Natural killer cell (primary cell): ENCODE measurements around the gene SOX4. TPM values are rescaled to one million over a fixed set of nuclear protein-coding genes. Genes with fewer than 3 reads are reported as not detected.
A peak's percentile ranks its signal among the peaks of the same experiment; 100 is the strongest.
"Not testable (repeated sequence)": the region's sequence is repeated elsewhere in the genome, so short reads cannot be mapped to it uniquely, and the experiment has no call there.

ENCODE experiments used
- ATAC-seq, 3 donors: fragments of 150-1000 bp in 2 of 3; fragments of 200-7000 bp in 1 of 3; cut with Tn5 transposase; 1 replicate in 1 of 3; 2 replicates in 2 of 3; pipeline ENCODE4 v1.10.0; 2021; ENCODE audit warnings: mild to moderate bottlenecking in 2 of 3, moderate library complexity in 2 of 3
- DNase-seq, 2 donors: peaks; one replicate each; pipeline versions ENCODE4 v3.0.0 to v3.0.0-alpha.2; 2013 to 2021; ENCODE audit warnings: mixed read lengths in 1 of 2
- H3K27ac ChIP-seq: one replicate; pipeline ENCODE4 v1.5.1; 2013; ENCODE audit warnings: mild to moderate bottlenecking, low read length
- H3K27me3 ChIP-seq: one replicate; pipeline ENCODE4 v1.6.1; 2013; ENCODE audit warnings: low read length; ENCODE audit not compliant: control insufficient read depth, insufficient read depth
- H3K36me3 ChIP-seq: one replicate; pipeline ENCODE4 v1.6.1; 2013; ENCODE audit warnings: low read length; ENCODE audit not compliant: control insufficient read depth, insufficient read depth
- H3K4me1 ChIP-seq: one replicate; pipeline ENCODE4 v1.6.1; 2013; ENCODE audit warnings: low read length; ENCODE audit not compliant: control insufficient read depth, insufficient read depth
- H3K4me3 ChIP-seq: one replicate; pipeline ENCODE4 v1.5.1; 2013; ENCODE audit warnings: low read length
- H3K9me3 ChIP-seq: one replicate; pipeline ENCODE4 v1.6.1; 2013; ENCODE audit warnings: low read length; ENCODE audit not compliant: control insufficient read depth, insufficient read depth
- H3K27ac Mint-ChIP-seq, 2 donors: one replicate each; pipeline ENCODE4 v1.8.0; 2022; ENCODE audit warnings: mild to moderate bottlenecking in 2 of 2, mixed read lengths in 2 of 2, moderate library complexity in 1 of 2
- H3K27me3 Mint-ChIP-seq, 2 donors: one replicate each; pipeline ENCODE4 v1.8.0; 2022; ENCODE audit warnings: low read depth in 2 of 2, mixed read lengths in 2 of 2
- H3K36me3 Mint-ChIP-seq: one replicate; pipeline ENCODE4 v1.8.0; 2022; ENCODE audit warnings: mixed read lengths
- H3K4me1 Mint-ChIP-seq, 2 donors: one replicate each; pipeline ENCODE4 v1.8.0; 2022; ENCODE audit warnings: mixed read lengths in 2 of 2
- H3K4me3 Mint-ChIP-seq: one replicate; pipeline ENCODE4 v1.8.0; 2022; ENCODE audit warnings: mild to moderate bottlenecking, moderate library complexity, mixed read lengths
- H3K9me3 Mint-ChIP-seq, 2 donors: one replicate each; pipeline ENCODE4 v1.8.0; 2022; ENCODE audit warnings: mixed read lengths in 2 of 2
- WGBS: methylation state at CpG from one replicate; pipeline ENCODE4 v1.1.7; 2013; ENCODE audit warnings: missing lambda C conversion rate; ENCODE audit not compliant: insufficient coverage; 5-methylcytosine and 5-hydroxymethylcytosine counted together
- intact Hi-C: fragments of 100-400 bp; cut with micrococcal nuclease; formaldehyde crosslinking; loops from one replicate; pipeline ENCODE4 v1.14.2; 2022
- total RNA-seq, 4 donors: library from RNA; stranded (reverse); fragments of 120-200 nt in 1 of 4; gene quantifications; one replicate each; pipeline versions ENCODE4 v1.2.3 to v1.2.4, GENCODE V29; 2013 to 2022
- TF ChIP-seq, protein P1 (sequence below): fragments of 200-600 bp; IDR thresholded peaks from one replicate; pipeline ENCODE4 v1.8.0; 2022; ENCODE audit warnings: antibody characterized with exemption

The SOX4 gene
- 1 to 10 TPM; 4.4 to 7.6 (median 6.4) TPM for total RNA-seq
- total RNA-seq (2013): 6.5 TPM

DNA sequence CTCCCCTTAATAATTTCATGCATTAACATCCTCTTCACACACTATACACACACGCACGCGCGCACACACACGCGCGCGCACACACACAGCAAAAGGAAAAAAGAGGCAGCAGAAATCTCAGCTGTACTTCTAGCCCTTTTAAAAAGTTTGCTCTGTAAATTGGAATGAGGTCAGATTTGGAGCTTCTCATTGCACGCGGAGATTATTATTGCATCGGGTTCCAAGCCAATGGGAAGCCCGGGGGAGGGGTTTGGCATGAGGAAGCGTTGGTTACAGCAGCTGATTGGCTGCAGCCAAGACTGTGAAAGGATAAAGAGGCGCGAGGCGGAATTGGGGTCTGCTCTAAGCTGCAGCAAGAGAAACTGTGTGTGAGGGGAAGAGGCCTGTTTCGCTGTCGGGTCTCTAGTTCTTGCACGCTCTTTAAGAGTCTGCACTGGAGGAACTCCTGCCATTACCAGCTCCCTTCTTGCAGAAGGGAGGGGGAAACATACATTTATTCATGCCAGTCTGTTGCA is at the start of gene SOX4:
TSS of gene SOX4 (plus strand) at position 340 of the 515 bp plus-strand sequence. CDS start 784 bp downstream, outside the sequence.
- Histone ChIP-seq H3K27ac (peak within 1 kb of the TSS; percentile 12), H3K4me1 (peaks cover 30% of the 10 kb centered on the region), H3K27me3 (peaks cover 6% of the 10 kb centered on the region), H3K9me3 (no peaks in the 10 kb centered on the region), H3K36me3 (no peaks in the 10 kb centered on the region), H3K4me3 (peak within 1 kb of the TSS; percentile 47)
- intact Hi-C loops: loop anchor here (5.0 to 10.0 kb wide), 3 partner anchors 331 to 1299 kb away; partner anchors contain the start of gene E2F3
- ATAC-seq (peak; percentile 67 to 78 (median 74)), DNase-seq (peak; percentile 62 to 84)
- TF ChIP-seq, protein P1, sequence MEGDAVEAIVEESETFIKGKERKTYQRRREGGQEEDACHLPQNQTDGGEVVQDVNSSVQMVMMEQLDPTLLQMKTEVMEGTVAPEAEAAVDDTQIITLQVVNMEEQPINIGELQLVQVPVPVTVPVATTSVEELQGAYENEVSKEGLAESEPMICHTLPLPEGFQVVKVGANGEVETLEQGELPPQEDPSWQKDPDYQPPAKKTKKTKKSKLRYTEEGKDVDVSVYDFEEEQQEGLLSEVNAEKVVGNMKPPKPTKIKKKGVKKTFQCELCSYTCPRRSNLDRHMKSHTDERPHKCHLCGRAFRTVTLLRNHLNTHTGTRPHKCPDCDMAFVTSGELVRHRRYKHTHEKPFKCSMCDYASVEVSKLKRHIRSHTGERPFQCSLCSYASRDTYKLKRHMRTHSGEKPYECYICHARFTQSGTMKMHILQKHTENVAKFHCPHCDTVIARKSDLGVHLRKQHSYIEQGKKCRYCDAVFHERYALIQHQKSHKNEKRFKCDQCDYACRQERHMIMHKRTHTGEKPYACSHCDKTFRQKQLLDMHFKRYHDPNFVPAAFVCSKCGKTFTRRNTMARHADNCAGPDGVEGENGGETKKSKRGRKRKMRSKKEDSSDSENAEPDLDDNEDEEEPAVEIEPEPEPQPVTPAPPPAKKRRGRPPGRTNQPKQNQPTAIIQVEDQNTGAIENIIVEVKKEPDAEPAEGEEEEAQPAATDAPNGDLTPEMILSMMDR: no peak
- H3K9me3 Mint-ChIP-seq: no peaks in the 10 kb centered on the region
- H3K27me3 Mint-ChIP-seq: peaks cover 2 to 8% of the 10 kb centered on the region in 2 donors
- no peak within 1 kb of the TSS for H3K27ac Mint-ChIP-seq
- H3K4me1 Mint-ChIP-seq: peaks cover 24 to 28% of the 10 kb centered on the region in 2 donors
- peak within 1 kb of the TSS; percentile 91 for H3K4me3 Mint-ChIP-seq
- no peaks in the 10 kb centered on the region for H3K36me3 Mint-ChIP-seq
- 0% methylated on average over 15 of the region's 19 CpGs for WGBS

DNA sequence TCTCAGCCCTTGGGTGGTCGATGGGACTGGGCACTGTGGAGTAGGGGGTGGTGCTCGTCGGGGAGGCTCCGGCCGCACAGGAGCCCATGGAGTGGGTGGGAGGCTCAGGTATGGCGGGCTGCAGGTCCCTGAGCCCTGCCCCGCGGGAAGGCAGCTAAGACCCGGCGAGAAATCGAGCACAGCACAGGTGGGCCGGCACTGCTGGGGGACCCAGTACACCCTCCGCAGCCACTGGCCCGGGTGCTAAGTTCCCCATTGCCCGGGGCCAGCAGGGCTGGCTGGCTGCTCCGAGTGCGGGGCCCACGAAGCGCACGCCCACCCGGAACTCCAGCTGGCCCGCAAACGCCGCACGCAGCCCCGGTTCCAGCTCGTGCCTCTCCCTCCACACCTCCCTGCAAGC is 41.3 kb upstream of the SOX4 start:
- H3K4me1 ChIP-seq, H3K4me3 Mint-ChIP-seq, ATAC-seq, H3K36me3 ChIP-seq, intact Hi-C loops, DNase-seq, H3K4me3 ChIP-seq, H3K27me3 ChIP-seq, H3K27me3 Mint-ChIP-seq, H3K4me1 Mint-ChIP-seq, H3K27ac Mint-ChIP-seq, H3K9me3 ChIP-seq, H3K27ac ChIP-seq, H3K9me3 Mint-ChIP-seq, H3K36me3 Mint-ChIP-seq: not testable (repeated sequence)
- whole genome bisulfite sequencing: 96% methylated on average over 24 of the region's 27 CpGs

DNA sequence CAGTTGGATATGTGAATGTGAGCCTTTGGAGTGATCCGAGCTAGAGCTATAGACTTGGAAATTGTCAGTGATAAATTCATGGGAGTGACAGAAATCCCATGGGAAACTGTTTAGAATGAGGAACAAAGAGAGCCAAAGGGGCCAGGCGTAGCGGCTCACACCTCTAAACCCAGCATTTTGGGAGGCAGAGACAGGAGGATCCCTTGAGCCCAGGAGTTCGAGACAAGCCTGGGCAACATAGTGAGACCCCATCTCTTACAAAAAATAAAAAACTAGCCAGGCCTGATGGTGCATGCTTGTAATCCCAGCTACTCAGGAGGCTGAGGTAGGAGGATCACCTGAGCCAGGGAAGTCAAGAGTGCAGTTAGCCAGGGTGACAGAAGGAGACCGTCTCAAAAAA is 39.3 kb upstream of the SOX4 start:
- 92% methylated on average over 5 of the region's 5 CpGs for WGBS
- H3K4me3 Mint-ChIP-seq: no peak overlapping the region
- no peak overlapping the region for H3K27ac Mint-ChIP-seq
- no peaks in the 10 kb centered on the region for H3K4me1 Mint-ChIP-seq
- Histone ChIP-seq H3K27me3 (no peaks in the 10 kb centered on the region), H3K9me3 (no peaks in the 10 kb centered on the region), H3K36me3 (no peaks in the 10 kb centered on the region), H3K4me3 (no peak overlapping the region), H3K27ac (no peak overlapping the region), H3K4me1 (no peaks in the 10 kb centered on the region)
- H3K27me3 Mint-ChIP-seq: peaks cover 0 to 3% of the 10 kb centered on the region in 2 donors
- TF ChIP-seq, protein P1: no peak
- H3K36me3 Mint-ChIP-seq: no peaks in the 10 kb centered on the region
- DNase-seq (no peak), ATAC-seq (no peak)
- intact Hi-C loops: no loop called here
- H3K9me3 Mint-ChIP-seq: no peaks in the 10 kb centered on the region

DNA sequence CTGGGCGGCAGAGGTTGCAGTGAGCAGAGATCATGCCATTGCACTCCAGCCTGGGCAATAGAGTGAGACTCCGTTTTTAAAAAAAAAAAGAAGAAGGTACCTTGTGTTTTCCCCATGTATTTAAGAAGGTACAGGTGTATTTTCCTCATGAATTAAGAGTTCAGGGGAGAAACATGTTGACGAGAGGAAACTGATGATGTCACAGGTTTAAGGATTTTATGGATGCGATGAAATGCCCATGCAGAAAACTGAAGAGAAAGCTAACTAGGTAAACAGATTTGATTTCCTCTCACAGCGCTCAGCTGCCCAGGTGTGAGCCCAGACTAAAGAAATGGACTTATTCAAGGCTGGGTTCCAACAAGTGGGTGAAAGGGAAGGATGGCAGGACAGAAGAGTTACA is 38.4 kb upstream of the SOX4 start:
- Mint-ChIP-seq H3K9me3 (no peaks in the 10 kb centered on the region), H3K4me3 (no peak overlapping the region), H3K27ac (no peak overlapping the region), H3K36me3 (no peaks in the 10 kb centered on the region), H3K27me3 (peaks cover 0 to 3% of the 10 kb centered on the region in 2 donors), H3K4me1 (no peaks in the 10 kb centered on the region)
- Histone ChIP-seq H3K9me3 (no peaks in the 10 kb centered on the region), H3K4me3 (no peak overlapping the region), H3K27me3 (no peaks in the 10 kb centered on the region), H3K36me3 (no peaks in the 10 kb centered on the region), H3K4me1 (no peaks in the 10 kb centered on the region), H3K27ac (no peak overlapping the region)
- DNase-seq: no peak
- no peak for ATAC-seq
- TF ChIP-seq, protein P1: no peak
- intact Hi-C loops: no loop called here
- WGBS: 89% methylated on average over 5 of the region's 5 CpGs
